GM12878 (cell line): ENCODE measurements around the gene ITGA7. TPM values are rescaled to one million over a fixed set of nuclear protein-coding genes. Genes with fewer than 3 reads are reported as not detected.

Source experiments
- ATF7 ChIP-seq: fragments of 450-650 bp; IDR thresholded peaks from 2 replicates; pipeline ENCODE4 v1.6.1; 2016; ENCODE audit warnings: low read depth, mild to moderate bottlenecking
- IKZF1 ChIP-seq: fragments of 450-650 bp; conservative IDR thresholded peaks from 2 replicates; pipeline ENCODE4 v1.6.1; 2017; ENCODE audit warnings: antibody characterized with exemption, mild to moderate bottlenecking
- IKZF2 ChIP-seq, 2 experiments: fragments of 450-650 bp; IDR thresholded peaks; 2 replicates each; pipeline ENCODE4 v1.6.1; 2017; ENCODE audit warnings: mild to moderate bottlenecking in 2 of 2, moderate library complexity in 2 of 2
- NBN ChIP-seq: fragments of 450-650 bp; IDR thresholded peaks from 2 replicates; pipeline ENCODE4 v1.6.1; 2016
- RAD21 ChIP-seq: IDR thresholded peaks from 2 replicates; pipeline ENCODE4 v1.6.1; 2011; ENCODE audit warnings: mild to moderate bottlenecking, low read depth, low read length, moderate library complexity; ENCODE audit not compliant: insufficient read depth
- RB1 ChIP-seq: fragments of 450-650 bp; formaldehyde crosslinking; IDR thresholded peaks from 2 replicates; pipeline ENCODE4 v1.6.1; 2017; ENCODE audit warnings: mild to moderate bottlenecking, borderline replicate concordance
- RELA ChIP-seq: fragments of 450-650 bp; IDR thresholded peaks from 2 replicates; pipeline ENCODE4 v1.8.0; 2014; ENCODE audit warnings: borderline replicate concordance; ENCODE audit not compliant: partially characterized antibody
- SIX5 ChIP-seq: IDR thresholded peaks from 2 replicates; pipeline ENCODE4 v1.6.1; 2011; ENCODE audit warnings: mild to moderate bottlenecking, low read depth, low read length, moderate library complexity; ENCODE audit not compliant: severe bottlenecking
- SRF ChIP-seq, 2 experiments: IDR thresholded peaks; 2 replicates each; pipeline ENCODE4 v1.6.1; 2011; ENCODE audit warnings: low read depth in 2 of 2, low read length in 2 of 2, mild to moderate bottlenecking in 1 of 2, moderate library complexity in 1 of 2
- SUPT20H ChIP-seq: IDR thresholded peaks from 2 replicates; pipeline ENCODE4 v1.6.1; 2011; ENCODE audit warnings: low read depth, mild to moderate bottlenecking, low read length, moderate library complexity, borderline replicate concordance; ENCODE audit not compliant: control insufficient read depth
- TCF12 ChIP-seq: IDR thresholded peaks from 2 replicates; pipeline ENCODE4 v1.6.1; 2011; ENCODE audit warnings: low read depth, mild to moderate bottlenecking, low read length
- TCF3 ChIP-seq: IDR thresholded peaks from 2 replicates; pipeline ENCODE4 v1.6.1; 2012; ENCODE audit warnings: low read depth, mild to moderate bottlenecking, low read length, borderline replicate concordance; ENCODE audit not compliant: insufficient read depth
- polyA plus RNA-seq, 11 experiments: library from polyadenylated mRNA; depleted of rRNA in 4 of 11; unstranded in 6 of 11; stranded (reverse) in 5 of 11; fragments of >200 nt; fragmentation: Nextera tagmentation in 4 of 11; fragmentation: Illumina TruSeq in 1 of 11; extraction: Ambion mirVana in 4 of 11; extraction: Trizol in 1 of 11; gene quantifications; 1 replicate in 1 of 11; 2 replicates in 10 of 11; pipeline versions ENCODE4 v1.2.1 to v1.2.3, GENCODE V29; 2011 to 2016; ENCODE audit warnings: inconsistent platforms in 2 of 11, missing spikeins in 2 of 11, low read depth in 1 of 11
- total RNA-seq, 4 experiments: library from RNA; depleted of rRNA in 3 of 4; stranded (reverse); fragments of >200 nt in 3 of 4; fragmentation: Illumina TruSeq in 1 of 4; extraction: Trizol in 1 of 4; gene quantifications; 2 replicates each; pipeline versions ENCODE4 v1.2.1 to v1.2.3, GENCODE V29; 2013 to 2021
- TF ChIP-seq, protein P1 (sequence below), 3 experiments: IDR thresholded peaks in 2 of 3; conservative IDR thresholded peaks in 1 of 3; 2 replicates each; pipeline ENCODE4 v1.5.1; 2011; ENCODE audit warnings: low read depth in 3 of 3, low read length in 3 of 3, mild to moderate bottlenecking in 3 of 3, control low read depth in 2 of 3, moderate library complexity in 2 of 3, inconsistent platforms in 1 of 3, mixed read lengths in 1 of 3; ENCODE audit not compliant: control insufficient read depth in 2 of 3, insufficient read depth in 1 of 3; ENCODE audit errors: extremely low read depth in 1 of 3

ITGA7 gene
- total and polyA plus RNA-seq, 10 of the 15 experiments (the other 5 are each of a cell fraction or from before 2014, with no cell fraction given) = 0.18 to 5.1 (median 1.5) TPM

DNA sequence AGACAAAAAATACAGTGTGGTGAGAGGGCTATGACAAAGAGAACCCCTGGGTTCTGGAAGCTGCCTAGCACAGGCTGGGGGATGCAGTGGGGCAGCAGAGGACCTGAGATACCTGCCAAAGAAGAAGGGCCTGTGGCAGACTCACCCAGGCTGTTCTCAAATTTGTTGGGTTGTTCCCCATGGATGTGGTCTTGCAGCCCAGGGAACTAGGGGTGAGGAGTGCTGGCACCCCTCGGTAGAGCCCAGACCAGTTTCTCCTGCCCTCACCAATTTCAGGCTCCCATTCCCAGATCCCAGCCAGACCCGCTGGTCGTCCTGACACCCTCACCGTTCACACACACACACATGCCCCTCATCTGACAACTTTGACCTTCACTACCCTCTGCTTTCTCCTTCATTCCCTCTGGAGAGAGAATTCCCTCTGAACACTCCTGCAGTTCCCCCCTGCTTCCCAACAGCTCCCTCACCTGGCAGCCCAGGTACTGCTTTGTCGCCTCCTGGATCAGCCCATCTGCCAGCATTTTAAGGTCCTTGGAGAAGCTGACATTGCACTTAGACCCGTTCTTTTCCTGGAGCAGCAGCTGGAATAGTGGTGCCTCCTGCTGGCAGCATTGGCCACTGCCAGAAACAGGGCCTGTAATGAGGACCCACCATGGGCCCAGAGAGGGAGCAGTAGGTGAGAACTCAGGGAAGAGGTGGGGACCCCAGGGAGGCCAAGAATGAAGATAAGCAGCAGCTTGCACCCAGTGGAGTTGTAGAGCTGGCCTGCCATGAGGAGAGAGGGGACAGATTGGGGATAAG lies 29.3 kb upstream of the ITGA7 start (continued):
- TF ChIP-seq, protein P1, sequence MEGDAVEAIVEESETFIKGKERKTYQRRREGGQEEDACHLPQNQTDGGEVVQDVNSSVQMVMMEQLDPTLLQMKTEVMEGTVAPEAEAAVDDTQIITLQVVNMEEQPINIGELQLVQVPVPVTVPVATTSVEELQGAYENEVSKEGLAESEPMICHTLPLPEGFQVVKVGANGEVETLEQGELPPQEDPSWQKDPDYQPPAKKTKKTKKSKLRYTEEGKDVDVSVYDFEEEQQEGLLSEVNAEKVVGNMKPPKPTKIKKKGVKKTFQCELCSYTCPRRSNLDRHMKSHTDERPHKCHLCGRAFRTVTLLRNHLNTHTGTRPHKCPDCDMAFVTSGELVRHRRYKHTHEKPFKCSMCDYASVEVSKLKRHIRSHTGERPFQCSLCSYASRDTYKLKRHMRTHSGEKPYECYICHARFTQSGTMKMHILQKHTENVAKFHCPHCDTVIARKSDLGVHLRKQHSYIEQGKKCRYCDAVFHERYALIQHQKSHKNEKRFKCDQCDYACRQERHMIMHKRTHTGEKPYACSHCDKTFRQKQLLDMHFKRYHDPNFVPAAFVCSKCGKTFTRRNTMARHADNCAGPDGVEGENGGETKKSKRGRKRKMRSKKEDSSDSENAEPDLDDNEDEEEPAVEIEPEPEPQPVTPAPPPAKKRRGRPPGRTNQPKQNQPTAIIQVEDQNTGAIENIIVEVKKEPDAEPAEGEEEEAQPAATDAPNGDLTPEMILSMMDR (IDR thresholded peaks at IDR 0.05 in 2 of 3, conservative IDR thresholded peaks at IDR 0.05 in 1 of 3; ENCODE audit: control insufficient read depth in 2 of 3, extremely low read depth in 1 of 3, insufficient read depth in 1 of 3, low read depth in 3 of 3, low read length in 3 of 3) = peak; percentile 86 to 91 (median 88)
- TF ChIP-seq RAD21 (peak; percentile 83), IKZF1 (peak; percentile 57), TCF3 (0 out of 2 replicates have a peak, but pooled peaks have one; percentile 23), ATF7 (no peak), RELA (peak; percentile 36), NBN (peak; percentile 58; the same call in 1 of the 2 replicates), IKZF2 (IDR thresholded peaks at IDR 0.05) (peak; percentile 38 to 66; a peak in 3 of 4 replicates), SRF (IDR thresholded peaks at IDR 0.05; ENCODE audit: low read depth in 2 of 2, low read length in 2 of 2) (0 out of 4 replicates have a peak, but pooled peaks of 1 of the 2 experiments have one; percentile 14), SIX5 (no peak), SUPT20H (no peak), RB1 (peak; percentile 52; the same call in 1 of the 2 replicates), TCF12 (peak; percentile 51; the same call in 1 of the 2 replicates)
